GM19238 (cell line): Measurements from ENCODE around the gene STARD3.
A peak's percentile ranks its signal among the peaks of the same experiment; 100 is the strongest.

Experiments
- DNase-seq: peaks from one replicate; pipeline ENCODE4 v3.0.0; 2011; ENCODE audit warnings: low spot score; ENCODE audit not compliant: insufficient read length

The STARD3 gene

GRCh38 chr17:39671651-39672521, 34.9 kb downstream of the STARD3 start:
- DNase-seq: no peak

GRCh38 chr17:39672522-39673334, 35.8 kb downstream of the STARD3 start:
- DNase-seq: no peak

- DNase-seq: no peak
These were observed 36.6 kb downstream of the STARD3 start for GRCh38 chr17:39673335-39674081.

GRCh38 chr17:39674179-39674578, 37.2 kb downstream of the STARD3 start:
- no peak for DNase-seq

- no peak for DNase-seq
These were observed 37.9 kb downstream of the STARD3 start for GRCh38 chr17:39674702-39675389.

- DNase-seq: no peak
These were observed 38.6 kb downstream of the STARD3 start for GRCh38 chr17:39675390-39676082.

- DNase-seq: no peak
These were observed 39.4 kb downstream of the STARD3 start for GRCh38 chr17:39676198-39676819.

- no peak for DNase-seq
These were observed 40.1 kb downstream of the STARD3 start for GRCh38 chr17:39677072-39677471.

GRCh38 chr17:39677542-39678339, 40.8 kb downstream of the STARD3 start:
- DNase-seq: no peak

- DNase-seq: no peak
These were observed 41.6 kb downstream of the STARD3 start for GRCh38 chr17:39678340-39679116.

GRCh38 chr17:39679521-39680192, 42.7 kb downstream of the STARD3 start:
- no peak for DNase-seq

- no peak for DNase-seq
These were observed 46.5 kb downstream of the STARD3 start for GRCh38 chr17:39683295-39683939.

- no peak for DNase-seq
These were observed 47.6 kb downstream of the STARD3 start for GRCh38 chr17:39684369-39685192.

- no peak for DNase-seq
These were observed 50.2 kb downstream of the STARD3 start for GRCh38 chr17:39687101-39687545.

GRCh38 chr17:39687546-39688474, 50.9 kb downstream of the STARD3 start, which contains the start of gene PGAP3:
PGAP3 (minus strand) TSS chr17:39688057; CDS start chr17:39688014, 43 bp downstream.
- DNase-seq: peak; percentile 89
